Activated CD4-positive, alpha-beta T cell treated with anti-CD3 and anti-CD28 coated beads for 24 hours (primary cell): Measurements from ENCODE around the gene CSTF2T.
"Not testable (repeated sequence)": the region's sequence is repeated elsewhere in the genome, so short reads cannot be mapped to it uniquely, and the experiment has no call there.

ENCODE experiments used
- DNase-seq, 2 donors: peaks; one replicate each; pipeline ENCODE4 v3.0.0-alpha.2; 2020; ENCODE audit warnings: low read depth in 2 of 2

The CSTF2T gene

DNA sequence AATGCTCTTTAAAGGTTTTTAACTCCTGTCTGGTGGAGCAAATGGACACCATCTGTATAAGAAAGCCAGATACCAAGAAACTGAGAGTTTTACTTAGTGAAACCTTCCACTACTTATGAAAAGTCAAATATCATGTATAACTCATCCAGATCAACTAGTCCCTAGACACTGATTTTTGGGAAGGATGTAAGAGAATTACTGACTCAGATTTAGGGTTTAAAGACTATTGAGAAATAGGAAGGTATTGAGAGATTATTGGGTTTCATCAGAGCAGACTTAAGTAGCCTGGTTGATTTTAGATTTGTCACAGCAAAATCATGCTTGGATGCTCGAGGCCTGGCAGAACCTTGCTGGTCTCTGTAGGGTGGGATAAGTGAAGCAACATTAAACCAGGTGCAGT is 3.1 kb downstream of the CSTF2T start:
- DNase-seq, result no peak

DNA sequence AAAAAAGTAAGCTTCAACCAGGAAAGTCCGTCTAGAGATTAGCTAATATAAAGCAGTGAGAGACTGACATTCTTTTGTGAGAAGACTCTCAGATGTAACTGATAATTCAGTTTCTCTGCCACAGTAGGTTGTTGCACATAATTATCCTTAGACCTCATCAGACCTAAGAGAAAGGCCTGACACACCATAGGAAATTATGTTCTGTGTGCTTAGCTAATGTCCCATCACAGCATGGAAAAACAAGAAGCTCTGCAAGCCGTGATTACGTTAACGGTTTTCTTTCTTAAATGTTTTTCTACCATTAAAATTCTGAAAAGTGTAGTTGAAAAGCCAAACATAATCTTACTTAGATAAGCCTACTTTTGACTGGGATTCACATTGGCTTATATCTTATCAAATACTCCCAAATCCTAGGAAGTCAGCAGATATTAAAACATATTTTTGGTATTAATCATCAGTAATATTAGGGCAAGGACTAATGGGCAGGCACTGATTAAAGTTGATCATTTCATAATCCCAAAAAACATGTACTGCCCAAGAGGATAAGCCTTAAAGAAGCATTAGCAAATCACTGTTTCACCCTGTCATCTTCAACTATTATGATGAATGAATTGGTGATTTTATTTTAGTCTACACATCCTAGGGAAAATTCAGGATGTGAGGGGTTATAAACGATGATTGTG is 5.2 kb downstream of the CSTF2T start:
- DNase-seq, result no peak

DNA sequence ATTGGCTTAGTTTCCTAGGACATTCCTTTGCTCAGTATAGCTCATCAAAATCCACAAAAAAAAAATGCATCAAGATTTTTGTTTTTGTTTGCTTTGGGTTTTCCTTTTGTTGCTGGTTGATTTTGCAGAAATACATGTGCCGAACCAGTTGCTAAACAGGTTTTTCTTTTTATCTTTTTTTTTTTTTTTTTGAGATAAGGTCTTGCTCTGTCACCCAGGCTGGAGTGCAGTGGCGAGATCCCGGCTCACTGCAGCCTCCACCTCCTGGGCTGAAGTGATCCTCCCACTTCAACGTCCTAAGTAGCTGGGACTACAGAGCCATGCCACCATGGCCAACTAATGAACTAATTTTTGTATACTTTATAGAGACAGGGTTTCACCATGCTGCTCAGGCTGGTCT is 8.3 kb downstream of the CSTF2T start:
- no peak for DNase-seq

DNA sequence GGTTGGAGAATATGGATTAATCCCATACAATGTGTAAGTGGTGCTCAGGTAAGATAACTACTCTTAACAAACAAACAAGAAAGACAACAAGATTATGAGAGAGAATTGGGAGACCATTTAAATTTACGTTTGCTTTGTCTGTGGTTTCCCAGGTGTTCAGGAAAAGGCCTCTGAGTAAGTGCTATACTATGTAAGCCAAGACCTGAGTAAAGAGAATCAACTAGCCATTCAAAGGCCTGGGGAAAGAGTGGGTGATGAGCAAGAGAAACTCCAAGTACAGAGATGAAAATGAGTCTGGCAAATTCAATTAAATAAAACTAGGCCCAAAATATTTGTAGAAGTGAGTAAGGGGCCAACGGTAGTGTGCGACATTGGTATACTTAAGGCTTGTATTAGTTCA is 9.9 kb downstream of the CSTF2T start:
- DNase-seq, result no peak

DNA sequence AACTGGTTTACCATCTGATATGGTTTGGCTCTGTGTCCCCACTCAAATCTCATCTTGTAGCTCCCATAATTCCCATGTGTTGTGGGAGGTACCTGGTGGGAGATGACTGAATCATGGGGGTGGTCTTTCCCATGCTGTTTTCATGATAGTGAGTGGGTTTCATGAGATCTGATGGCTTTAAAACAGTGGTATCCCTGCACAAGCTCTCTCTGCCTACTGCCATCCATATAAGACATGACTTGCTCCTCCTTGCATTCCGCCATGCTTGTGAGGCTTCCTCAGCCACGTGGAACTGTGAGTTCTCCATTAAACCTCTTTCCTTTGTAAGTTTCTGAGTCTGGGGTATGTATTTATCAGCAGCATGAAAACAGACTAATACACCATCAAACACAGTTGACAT is 10.6 kb downstream of the CSTF2T start:
- DNase-seq, result not testable (repeated sequence)

DNA sequence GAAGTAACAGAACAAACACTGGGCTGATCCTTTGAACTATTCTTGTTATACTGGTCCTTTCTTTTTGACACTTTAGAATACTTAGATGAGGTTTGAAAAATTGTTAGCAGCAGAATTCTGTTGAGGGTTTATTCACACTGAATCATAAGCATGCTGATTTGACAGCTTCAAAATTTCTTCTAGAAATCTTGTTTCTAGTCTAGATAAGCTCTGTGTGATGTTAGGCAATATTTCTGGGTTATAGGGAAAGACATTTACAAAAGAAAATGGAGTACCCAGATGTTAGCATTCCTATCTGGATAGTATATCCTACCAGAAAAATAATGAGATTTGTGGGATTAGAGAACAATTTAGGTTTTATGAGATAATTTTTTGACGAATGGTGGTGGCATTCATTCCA is 12.1 kb downstream of the CSTF2T start:
- no peak for DNase-seq

DNA sequence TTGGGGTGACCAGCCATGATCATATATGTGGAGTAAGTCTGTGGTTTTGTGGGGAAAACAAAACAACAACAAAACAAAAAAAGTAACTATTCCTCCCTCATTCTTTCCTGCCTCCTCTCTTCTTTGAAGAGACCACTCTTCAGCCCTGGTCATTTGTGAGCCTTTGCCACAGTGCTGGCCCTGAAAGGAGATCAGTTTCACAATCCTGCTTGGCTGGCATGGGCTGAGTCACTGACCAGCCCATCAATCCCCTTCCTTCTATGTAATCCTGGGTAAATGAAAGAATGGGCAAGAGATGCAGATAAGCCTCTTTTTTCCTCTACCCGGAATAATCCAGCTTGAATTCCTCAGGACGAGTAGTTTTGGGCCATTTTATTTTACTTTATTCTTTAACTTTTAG is 13.6 kb downstream of the CSTF2T start:
- no peak for DNase-seq

DNA sequence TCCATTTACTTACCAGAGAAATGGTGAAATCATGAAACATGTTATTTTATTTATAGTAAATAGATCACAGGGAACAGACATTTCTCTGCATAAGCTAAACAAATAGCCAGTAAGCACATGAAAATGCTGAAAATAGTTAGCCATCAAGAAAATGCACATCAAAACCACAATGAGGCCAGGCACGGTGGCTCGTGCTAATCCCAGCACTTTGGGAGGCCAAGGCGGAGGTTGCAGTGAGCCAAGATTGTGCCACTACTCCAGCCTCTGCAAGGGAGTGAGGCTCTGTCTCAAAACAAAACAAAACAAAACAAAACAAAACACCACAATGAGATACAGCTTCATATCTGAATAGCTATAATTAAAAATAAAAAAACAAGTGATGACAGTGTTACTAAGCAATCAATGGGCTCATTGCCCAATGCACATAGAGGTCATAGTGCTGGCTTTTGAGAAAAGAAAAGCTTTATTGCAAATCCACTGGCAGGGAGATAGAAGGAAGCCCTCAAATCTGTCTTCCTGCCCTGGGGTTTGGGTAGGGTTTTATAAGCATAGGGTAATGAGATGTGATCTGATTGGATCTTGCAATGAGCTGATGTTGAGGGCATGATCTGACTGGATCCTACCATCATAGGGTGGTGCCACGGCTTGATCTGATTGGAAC is 16.2 kb downstream of the CSTF2T start:
- no peak for DNase-seq

DNA sequence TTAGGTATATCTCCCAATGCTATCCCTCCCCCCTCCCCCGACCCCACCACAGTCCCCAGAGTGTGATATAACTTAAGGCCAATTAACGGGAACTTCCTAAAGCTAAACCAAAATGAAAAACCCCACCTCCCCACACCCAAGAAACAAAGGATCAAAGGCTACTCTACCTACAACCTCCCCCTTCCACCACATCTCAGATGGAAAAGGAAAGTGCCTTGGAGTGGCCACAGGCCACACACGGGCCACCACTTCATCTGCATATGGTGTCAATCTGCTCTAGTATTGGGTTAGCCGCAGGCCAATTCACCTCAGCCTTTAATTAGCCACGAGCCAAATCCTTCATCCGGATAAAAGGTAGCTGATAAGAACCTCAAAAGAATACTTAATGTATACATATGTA is 19.6 kb downstream of the CSTF2T start:
- DNase-seq, result no peak

DNA sequence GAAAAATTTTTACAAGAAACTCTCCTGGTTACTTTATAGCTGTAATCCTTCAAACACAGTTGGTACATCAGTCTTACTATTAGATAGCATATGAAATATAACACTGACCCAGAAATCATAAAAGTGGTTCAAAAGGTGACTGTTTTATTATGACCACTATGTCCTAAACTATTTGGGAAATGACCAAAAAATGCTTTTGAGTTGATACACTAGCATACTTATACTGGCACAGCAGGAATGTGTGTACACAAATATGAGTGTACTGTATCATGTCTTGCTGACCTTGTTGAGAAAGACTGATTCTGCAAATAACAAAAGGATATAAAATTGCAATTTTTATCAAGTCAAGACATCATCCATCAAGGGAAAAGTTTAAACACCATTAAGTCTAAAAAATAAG is 24.3 kb downstream of the CSTF2T start:
- no peak for DNase-seq

DNA sequence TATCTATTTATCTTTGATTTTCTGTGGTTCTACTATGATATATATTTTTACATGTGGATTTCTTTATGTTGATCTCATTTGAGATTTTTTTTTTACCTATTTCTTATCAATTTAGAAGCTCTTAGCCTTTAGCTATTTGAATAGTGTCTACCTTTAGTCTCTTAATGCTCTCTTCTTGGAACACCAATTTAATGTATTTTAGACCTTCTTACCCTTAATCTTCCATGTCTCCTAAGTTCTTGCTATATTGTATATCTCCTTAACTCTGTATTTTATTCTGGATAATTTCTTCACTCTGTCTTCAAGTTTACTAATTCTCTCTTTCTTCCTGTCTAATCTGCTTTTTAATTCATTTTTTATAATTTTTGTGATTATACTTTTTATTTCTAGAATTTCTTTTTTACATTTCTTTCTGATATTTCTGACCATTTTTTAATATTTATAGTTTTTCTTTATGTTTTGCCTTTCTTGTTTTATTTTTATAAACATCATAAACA is 27.3 kb downstream of the CSTF2T start:
- no peak for DNase-seq

DNA sequence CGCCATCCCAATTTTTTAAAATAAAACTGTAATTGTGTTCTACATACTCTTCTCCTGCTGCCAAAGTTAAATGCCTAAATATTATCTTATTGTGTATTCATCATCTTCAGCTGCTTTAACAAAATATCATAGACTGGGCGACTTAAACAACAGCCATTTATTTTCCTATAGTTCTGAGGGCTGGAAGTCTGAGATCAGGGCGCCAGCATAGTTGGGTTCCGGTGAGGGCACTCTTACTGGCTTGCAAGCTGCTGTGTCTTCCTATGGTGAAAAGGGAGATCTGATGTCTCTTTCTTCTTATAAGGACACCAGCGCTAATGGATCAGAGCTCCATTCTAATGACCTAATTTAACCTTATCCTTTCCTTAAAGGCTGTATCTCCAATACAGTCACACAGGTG is 30.4 kb downstream of the CSTF2T start:
- DNase-seq, result no peak

DNA sequence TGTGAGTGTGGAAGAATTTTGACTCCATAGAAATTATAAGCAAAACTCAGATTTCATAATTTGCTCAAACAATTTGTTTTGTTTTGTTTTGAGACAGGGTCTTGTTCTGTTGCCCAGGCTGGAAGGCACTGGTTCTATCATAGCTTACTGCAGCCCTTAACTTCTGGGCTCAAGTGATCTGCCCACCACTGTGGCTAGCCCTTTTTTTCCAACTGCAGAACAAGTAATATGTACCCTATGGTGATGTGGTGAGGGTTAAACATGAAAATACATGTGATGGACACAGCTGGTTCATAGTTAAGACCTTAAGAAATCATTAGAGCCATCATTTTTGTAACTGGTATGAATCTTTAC is 31.1 kb downstream of the CSTF2T start:
- DNase-seq, result no peak

DNA sequence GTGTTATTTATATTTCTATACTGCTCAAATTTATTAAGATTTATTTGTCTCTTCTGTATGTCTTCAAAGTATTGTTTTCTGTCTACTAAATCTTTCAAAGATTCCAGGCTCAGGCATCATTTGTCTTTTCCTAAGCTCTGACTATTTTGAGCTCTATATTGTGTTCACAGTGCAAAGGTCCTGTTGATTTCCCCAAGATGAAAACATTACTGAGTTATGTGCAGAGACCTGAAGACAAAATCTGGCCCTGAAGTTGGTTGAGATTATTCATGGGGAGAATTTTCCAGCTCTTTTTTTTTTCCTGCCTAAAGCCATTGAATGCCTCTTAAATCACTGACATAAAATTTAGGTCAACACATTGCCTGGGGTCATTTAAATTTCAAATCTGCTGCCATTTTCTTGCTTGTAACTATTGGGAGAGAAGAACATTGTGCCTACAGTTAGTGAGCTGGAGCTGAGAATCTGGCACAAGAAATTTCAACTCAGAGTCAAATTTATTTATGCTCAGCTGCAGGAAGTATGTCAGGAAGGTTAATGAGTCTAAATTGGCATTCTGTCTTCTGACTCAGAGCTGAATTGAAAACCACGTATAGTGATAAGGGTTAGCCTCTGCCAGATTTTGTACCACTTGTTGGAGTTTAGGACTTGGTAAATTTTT is 31.6 kb downstream of the CSTF2T start:
- no peak for DNase-seq

DNA sequence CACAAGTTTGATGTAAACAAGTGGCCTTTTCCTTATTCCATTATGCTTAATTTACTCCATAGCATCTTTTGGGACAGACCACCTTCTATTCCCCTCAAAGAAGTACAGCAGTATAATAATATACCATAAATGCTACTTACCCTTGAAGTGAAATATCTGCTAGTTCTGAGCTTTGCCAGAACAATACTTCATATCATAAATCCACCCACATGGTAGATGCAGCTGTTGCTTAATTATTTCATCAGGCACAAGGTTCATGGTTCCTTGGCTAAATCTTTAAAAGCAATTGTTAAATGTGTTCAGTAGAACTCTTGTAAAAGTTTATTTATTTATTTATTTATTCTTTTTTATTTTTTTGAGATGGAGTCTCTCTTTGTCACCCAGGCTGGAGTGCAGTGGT is 32.9 kb downstream of the CSTF2T start:
- DNase-seq, result no peak

DNA sequence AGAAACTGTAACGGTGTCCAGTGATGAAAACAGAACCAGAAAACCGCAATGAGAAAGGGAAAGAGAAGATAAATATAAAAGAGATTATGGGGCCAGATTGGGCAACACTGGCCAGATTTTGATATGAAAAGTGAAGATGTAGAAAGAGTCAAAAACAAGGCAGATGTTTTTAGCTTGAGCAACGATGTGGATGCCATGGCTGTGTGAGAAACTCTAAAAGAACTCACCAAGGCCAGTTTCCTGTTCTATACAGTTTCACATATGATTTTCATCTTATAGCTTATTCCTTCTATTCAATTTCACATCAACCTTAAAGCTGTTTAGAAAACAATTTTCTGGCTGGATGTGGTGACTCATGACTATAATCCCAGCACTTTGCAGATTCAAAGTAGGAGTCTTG is 36.3 kb downstream of the CSTF2T start:
- no peak for DNase-seq

DNA sequence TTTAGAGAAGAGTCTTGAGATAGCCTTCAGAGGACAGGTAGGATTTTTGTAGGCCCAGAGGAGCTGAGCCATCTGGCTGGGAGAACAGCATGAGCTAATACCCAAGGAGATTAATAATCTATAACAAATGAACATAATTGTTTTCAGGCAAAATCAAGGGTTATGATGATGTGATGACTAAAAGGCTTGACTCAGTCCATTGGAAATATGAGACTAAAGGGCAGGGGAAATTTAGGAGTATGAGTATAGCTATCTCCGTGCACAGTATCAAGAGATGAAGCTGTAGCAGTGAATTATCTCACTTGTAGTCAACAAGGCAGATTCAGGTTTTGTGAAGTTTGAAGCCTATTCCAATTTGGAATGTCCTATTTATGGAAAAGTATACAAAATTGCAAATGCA is 40.1 kb downstream of the CSTF2T start:
- no peak for DNase-seq

DNA sequence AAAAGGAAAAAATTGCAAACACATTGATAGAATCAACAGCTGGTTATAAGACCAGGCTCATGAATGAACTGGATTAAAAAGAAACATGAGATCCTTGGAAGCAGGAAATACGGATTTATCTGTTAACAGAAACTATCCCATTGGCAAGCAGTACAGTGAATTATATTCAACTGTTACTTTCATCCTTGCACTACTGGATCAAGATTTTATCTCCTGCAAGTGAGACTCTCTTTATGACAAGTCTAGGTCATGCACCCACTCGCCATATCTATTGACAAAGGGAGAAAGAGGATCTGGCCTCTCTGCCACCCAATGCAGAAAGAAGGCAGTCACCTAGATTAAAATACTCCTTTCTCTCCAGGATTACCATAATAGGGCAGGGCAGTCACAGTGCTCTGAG is 41.4 kb downstream of the CSTF2T start:
- no peak for DNase-seq

DNA sequence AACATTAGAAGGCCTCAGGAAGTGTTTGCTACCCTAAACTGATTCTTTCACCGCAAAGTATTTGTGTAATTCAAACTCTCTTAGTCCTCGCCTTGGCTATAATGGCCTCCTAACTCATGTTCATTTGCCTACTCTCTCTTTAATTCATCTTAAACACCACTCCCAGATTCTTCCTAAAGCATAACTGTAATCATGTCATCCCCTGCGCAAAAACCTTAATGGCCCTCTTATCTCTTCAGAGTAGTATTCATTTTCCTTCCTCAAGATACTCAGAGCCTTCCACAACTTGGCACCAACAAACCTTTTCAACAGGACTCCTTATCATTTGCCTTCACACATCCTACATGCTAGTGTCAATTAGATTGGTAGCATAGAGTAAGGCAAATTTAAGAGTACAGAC is 42.9 kb downstream of the CSTF2T start:
- no peak for DNase-seq

DNA sequence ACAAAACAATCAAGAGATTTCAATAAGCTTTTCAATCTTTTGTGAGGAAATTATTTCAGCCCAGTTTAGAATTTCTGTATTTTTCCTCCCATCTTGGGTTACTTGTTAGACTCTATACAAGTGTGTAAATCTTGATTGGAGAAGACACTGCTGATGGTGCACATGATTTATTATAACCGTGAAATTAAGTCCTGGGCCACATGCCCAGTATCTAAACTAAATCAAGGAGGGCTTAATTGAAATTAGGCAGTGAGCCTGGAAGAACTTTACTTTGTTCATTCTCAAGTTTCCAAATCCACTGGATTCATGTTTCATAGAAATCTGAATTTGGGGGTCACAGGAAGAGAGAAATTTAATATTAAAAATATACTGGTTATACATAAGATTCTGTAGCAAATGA is 44.5 kb downstream of the CSTF2T start:
- no peak for DNase-seq

DNA sequence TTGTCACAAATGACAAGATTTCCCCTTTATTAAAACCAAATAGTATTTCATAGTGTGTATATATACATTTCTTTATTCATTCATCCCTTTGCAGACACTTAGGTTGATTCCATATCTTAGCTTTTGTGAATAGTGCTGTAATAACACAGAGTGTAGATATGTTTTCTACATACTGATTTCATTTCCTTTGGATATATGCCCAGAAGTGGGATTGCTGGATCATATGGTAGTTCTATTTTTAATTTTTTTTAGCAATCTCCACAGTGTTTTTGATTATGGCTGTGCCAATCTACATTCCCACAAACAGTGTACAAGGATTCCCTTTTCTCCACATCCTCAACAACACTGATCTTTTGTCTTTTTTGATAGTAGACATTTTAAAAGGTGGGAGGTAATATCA is 46.4 kb downstream of the CSTF2T start:
- DNase-seq, result no peak

DNA sequence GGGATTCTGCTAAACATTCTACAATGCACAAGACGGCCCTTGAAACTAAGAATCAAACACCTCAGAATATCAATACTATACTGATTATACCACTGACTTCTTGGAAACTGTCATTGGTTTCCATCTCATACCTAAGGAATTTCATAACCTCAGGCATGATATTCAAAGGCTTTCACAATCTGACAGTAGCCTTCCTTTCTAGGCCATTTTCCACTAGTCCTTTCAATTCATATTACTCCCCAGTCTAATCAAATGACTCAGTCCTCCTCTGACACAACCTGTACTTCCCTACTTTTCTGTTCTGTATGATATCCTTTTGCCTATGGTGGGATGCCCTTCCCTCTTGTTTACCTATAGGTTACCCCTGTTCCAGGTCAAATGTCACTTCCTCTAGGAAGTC is 48.3 kb downstream of the CSTF2T start:
- DNase-seq, result no peak

DNA sequence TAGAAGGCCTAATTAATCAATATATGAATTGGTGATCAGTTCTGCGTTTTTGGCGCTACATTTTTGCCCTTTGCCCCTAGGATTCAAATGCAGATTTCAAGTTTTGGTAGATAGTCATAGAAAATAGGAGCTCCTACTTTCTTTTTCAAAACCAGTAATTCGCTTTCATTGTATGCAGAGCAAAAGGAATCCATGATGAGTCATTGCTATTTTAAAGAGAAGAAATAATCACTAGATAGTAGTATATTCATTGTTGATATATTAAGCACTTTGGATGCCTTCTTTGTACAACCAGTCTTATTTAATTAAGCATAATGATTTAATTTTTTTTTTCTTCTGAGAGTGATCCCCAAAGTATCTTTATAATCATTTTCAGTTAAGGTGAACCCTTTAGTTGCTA is 50.3 kb downstream of the CSTF2T start:
- DNase-seq, result no peak
